ENCODE data around the gene PYCARD. TPM values are rescaled to one million over a fixed set of nuclear protein-coding genes. Genes with fewer than 3 reads are reported as not detected.

PYCARD gene
- total RNA-seq, 1 experiment from 2014 or later, result 99.4 TPM

GRCh38 chr16:31185339-31185738, 17.2 kb downstream of the PYCARD start:
- peaks cover 13% of the 10 kb centered on the region for H3K4me1 ChIP-seq (ENCODE audit: control insufficient read depth, insufficient read depth, low read length)
- no peak for TF ChIP-seq TCF7L2 (IDR thresholded peaks at IDR 0.05; ENCODE audit: low read depth, low read length)
- TF ChIP-seq, protein P1, sequence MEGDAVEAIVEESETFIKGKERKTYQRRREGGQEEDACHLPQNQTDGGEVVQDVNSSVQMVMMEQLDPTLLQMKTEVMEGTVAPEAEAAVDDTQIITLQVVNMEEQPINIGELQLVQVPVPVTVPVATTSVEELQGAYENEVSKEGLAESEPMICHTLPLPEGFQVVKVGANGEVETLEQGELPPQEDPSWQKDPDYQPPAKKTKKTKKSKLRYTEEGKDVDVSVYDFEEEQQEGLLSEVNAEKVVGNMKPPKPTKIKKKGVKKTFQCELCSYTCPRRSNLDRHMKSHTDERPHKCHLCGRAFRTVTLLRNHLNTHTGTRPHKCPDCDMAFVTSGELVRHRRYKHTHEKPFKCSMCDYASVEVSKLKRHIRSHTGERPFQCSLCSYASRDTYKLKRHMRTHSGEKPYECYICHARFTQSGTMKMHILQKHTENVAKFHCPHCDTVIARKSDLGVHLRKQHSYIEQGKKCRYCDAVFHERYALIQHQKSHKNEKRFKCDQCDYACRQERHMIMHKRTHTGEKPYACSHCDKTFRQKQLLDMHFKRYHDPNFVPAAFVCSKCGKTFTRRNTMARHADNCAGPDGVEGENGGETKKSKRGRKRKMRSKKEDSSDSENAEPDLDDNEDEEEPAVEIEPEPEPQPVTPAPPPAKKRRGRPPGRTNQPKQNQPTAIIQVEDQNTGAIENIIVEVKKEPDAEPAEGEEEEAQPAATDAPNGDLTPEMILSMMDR (IDR thresholded peaks at IDR 0.05), result no peak
- TF ChIP-seq POLR2AphosphoS5 (IDR thresholded peaks at IDR 0.05; ENCODE audit: low read depth, low read length), result no peak
- no peak for TF ChIP-seq REST (IDR thresholded peaks at IDR 0.05; ENCODE audit: insufficient read depth in 1 of 2, low read depth in 2 of 2, low read length in 1 of 2)
- TF ChIP-seq SIN3A (IDR thresholded peaks at IDR 0.05; ENCODE audit: borderline replicate concordance, insufficient read depth, low read depth, low read length), result no peak
- DNase-seq (ENCODE audit: low read depth, low spot score), result no peak
- BruUV-seq (replicated peaks), result no TSS peak
- POLR2A ChIA-PET, result no interaction called here
- H3K36me3 ChIP-seq (ENCODE audit: control insufficient read depth, insufficient read depth, low read length), result peaks cover 75% of the 10 kb centered on the region
- no peak overlapping the region for H3K27ac ChIP-seq (ENCODE audit: low read length)
- in situ Hi-C loops (cut with HindIII; ENCODE audit: low pct_unique_long_range_greater_than_20kb, low sequenced_read_pairs) (no loop called here), intact Hi-C loops (cut with micrococcal nuclease; ENCODE audit: unreplicated experiment) (no loop called here)
- CTCF ChIA-PET, result no interaction called here
- H3K9me3 ChIP-seq (ENCODE audit: control insufficient read depth, insufficient read depth, low read depth, low read length), result no peaks in the 10 kb centered on the region
- no peaks in the 10 kb centered on the region for H3K27me3 ChIP-seq (ENCODE audit: control insufficient read depth, insufficient read depth, low read length)
- no peak overlapping the region for H3K4me3 ChIP-seq (ENCODE audit: low read depth in 2 of 2, low read length in 2 of 2)
- no peak for ATAC-seq

DNA sequence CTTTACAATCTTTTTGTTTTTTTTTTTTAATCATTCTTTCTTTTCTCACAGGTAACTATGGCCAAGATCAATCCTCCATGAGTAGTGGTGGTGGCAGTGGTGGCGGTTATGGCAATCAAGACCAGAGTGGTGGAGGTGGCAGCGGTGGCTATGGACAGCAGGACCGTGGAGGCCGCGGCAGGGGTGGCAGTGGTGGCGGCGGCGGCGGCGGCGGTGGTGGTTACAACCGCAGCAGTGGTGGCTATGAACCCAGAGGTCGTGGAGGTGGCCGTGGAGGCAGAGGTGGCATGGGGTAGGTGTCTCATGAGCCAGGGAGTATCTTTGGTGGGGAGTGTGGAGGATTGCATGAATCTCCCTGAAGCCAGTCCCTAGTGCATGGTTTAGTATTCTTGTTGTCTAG, 17.7 kb downstream of the PYCARD start:
- Histone ChIP-seq H3K36me3 (ENCODE audit: control insufficient read depth, insufficient read depth, low read length) (peaks cover 73% of the 10 kb centered on the region), H3K27me3 (ENCODE audit: control insufficient read depth, insufficient read depth, low read length) (no peaks in the 10 kb centered on the region), H3K9me3 (ENCODE audit: control insufficient read depth, insufficient read depth, low read depth, low read length) (no peaks in the 10 kb centered on the region), H3K4me3 (ENCODE audit: low read depth in 2 of 2, low read length in 2 of 2) (no peak overlapping the region), H3K4me1 (ENCODE audit: control insufficient read depth, insufficient read depth, low read length) (peaks cover 13% of the 10 kb centered on the region), H3K27ac (ENCODE audit: low read length) (no peak overlapping the region)
- DNase-seq (ENCODE audit: low read depth, low spot score) (no peak), ATAC-seq (no peak)
- no TSS peak for BruUV-seq (replicated peaks)
- POLR2A ChIA-PET, result interaction anchor here (0.6 kb wide), 1 partner anchor 239 kb away, joined by 6 read pairs; no protein-coding TSS in a partner anchor
- CTCF ChIA-PET, result no interaction called here
- TF ChIP-seq POLR2AphosphoS5 (IDR thresholded peaks at IDR 0.05; ENCODE audit: low read depth, low read length) (no peak), TCF7L2 (IDR thresholded peaks at IDR 0.05; ENCODE audit: low read depth, low read length) (no peak), REST (IDR thresholded peaks at IDR 0.05; ENCODE audit: insufficient read depth in 1 of 2, low read depth in 2 of 2, low read length in 1 of 2) (no peak), SIN3A (IDR thresholded peaks at IDR 0.05; ENCODE audit: borderline replicate concordance, insufficient read depth, low read depth, low read length) (no peak)
- TF ChIP-seq, protein P1 (IDR thresholded peaks at IDR 0.05), result no peak
- intact Hi-C loops (cut with micrococcal nuclease; ENCODE audit: unreplicated experiment) (no loop called here), in situ Hi-C loops (cut with HindIII; ENCODE audit: low pct_unique_long_range_greater_than_20kb, low sequenced_read_pairs) (no loop called here)

All from Panc1 (cell line).